Adrenal gland (tissue), 5 donors: ENCODE results near the gene PLPP1.

Experiments used
- CTCF ChIP-seq, 6 experiments: fragments of 450-650 bp in 4 of 6; fragments of 200-600 bp in 2 of 6; sonication (generic) in 1 of 6; IDR thresholded peaks; 1 replicate in 5 of 6; 2 replicates in 1 of 6; pipeline versions ENCODE4 v1.5.1 to v1.8.0; 2016 to 2021; ENCODE audit warnings: antibody characterized with exemption in 6 of 6, mild to moderate bottlenecking in 2 of 6, moderate library complexity in 1 of 6
- POLR2A ChIP-seq, 2 donors: fragments of 450-650 bp; IDR thresholded peaks; one replicate each; pipeline ENCODE4 v1.6.1; 2017; ENCODE audit warnings: antibody characterized with exemption in 2 of 2, mild to moderate bottlenecking in 2 of 2, moderate library complexity in 1 of 2
- donor health status: DM: no; HTN: no; CAD: no.

- no peak for TF ChIP-seq CTCF (IDR thresholded peaks at IDR 0.05)
- no peak for TF ChIP-seq POLR2A (IDR thresholded peaks at IDR 0.05)
These were observed 141.1 kb downstream of the PLPP1 start for GRCh38 chr5:55393501-55394175.
